K562 (cell line): ENCODE measurements around the gene USB1. TPM values are rescaled to one million over a fixed set of nuclear protein-coding genes. Genes with fewer than 3 reads are reported as not detected.

Experiments
- ATAC-seq: fragments of 200-7000 bp; cut with Tn5 transposase; 3 replicates; pipeline ENCODE4 v1.9.1; 2020; ENCODE audit warnings: moderate library complexity
- BruUV-seq: library from RNA; stranded (reverse); fragments of 400-500 nt; replicated peaks from 2 replicates; lab custom pipeline; 2021; lab: Mats Ljungman, UMichigan
- CTCF ChIA-PET: fragments of 300-600 bp; formaldehyde crosslinking; extraction: SDS; loops from one replicate; lab custom pipeline; 2021; ENCODE audit warnings: low intra/inter-chr PET ratio; lab: Yijun Ruan, JAX
- POLR2A ChIA-PET: fragments of 300-600, 350-650 bp; sonication (Branson Sonifier 250); formaldehyde crosslinking; extraction: SDS; loops from one replicate; lab custom pipeline; 2021; ENCODE audit warnings: antibody characterized with exemption, inconsistent platforms; lab: Yijun Ruan, JAX
- DNase-seq, 4 experiments: peaks; one replicate each; pipeline versions ENCODE4 v3.0.0 to v3.0.0-alpha.2; 2011 to 2018; ENCODE audit warnings: low spot score in 3 of 4, mixed read lengths in 3 of 4; ENCODE audit errors: extremely low read depth in 1 of 4
- FAIRE-seq: peaks from 2 replicates; lab custom pipeline; 2011; peaks lifted over from hg19 to GRCh38; lab: Jason Lieb, UNC
- H2AFZ ChIP-seq: 2 replicates; pipeline ENCODE4 v1.6.0; 2011; ENCODE audit warnings: low read depth, low read length, control low read depth, inconsistent platforms
- H3K27ac ChIP-seq: fragments of 200-600 bp; 3 replicates; pipeline ENCODE4 v1.8.0; 2011; ENCODE audit warnings: low read depth, mild to moderate bottlenecking, control low read depth, inconsistent platforms, low read length, moderate library complexity, mixed read lengths; ENCODE audit errors: extremely low read depth
- H3K27me3 ChIP-seq, 2 experiments: fragments of 300-600 bp in 1 of 2; 2 replicates in 1 of 2; 3 replicates in 1 of 2; pipeline versions ENCODE4 v1.6.0 to v1.8.0; 2011; ENCODE audit warnings: inconsistent platforms in 2 of 2, low read length in 2 of 2, mild to moderate bottlenecking in 1 of 2, mixed read lengths in 1 of 2, moderate library complexity in 1 of 2; ENCODE audit not compliant: control insufficient read depth in 2 of 2, insufficient read depth in 2 of 2
- H3K36me3 ChIP-seq: fragments of 300-600 bp; 3 replicates; pipeline ENCODE4 v1.8.0; 2011; ENCODE audit warnings: mild to moderate bottlenecking, low read length, inconsistent platforms; ENCODE audit not compliant: control insufficient read depth, insufficient read depth
- H3K4me1 ChIP-seq, 2 experiments: fragments of 200-600 bp in 1 of 2; replicated peaks in 1 of 2; 2 replicates in 1 of 2; 3 replicates in 1 of 2; pipeline versions ENCODE4 v1.5.1 to v1.8.0; 2011; ENCODE audit warnings: inconsistent platforms in 2 of 2, low read length in 2 of 2, mild to moderate bottlenecking in 1 of 2, mixed read lengths in 1 of 2, moderate library complexity in 1 of 2; ENCODE audit not compliant: control insufficient read depth in 2 of 2, insufficient read depth in 2 of 2
- H3K4me2 ChIP-seq: 2 replicates; pipeline ENCODE4 v1.6.1; 2011; ENCODE audit warnings: low read length, control low read depth, inconsistent platforms, mixed read lengths; ENCODE audit not compliant: insufficient read depth
- H3K4me3 ChIP-seq: fragments of 200-600 bp; sonication (generic), shearing (Covaris generic); 2 replicates; pipeline ENCODE4 v1.5.1; 2016; ENCODE audit warnings: control low read depth, inconsistent platforms
- H3K79me2 ChIP-seq: fragments of 200-600 bp; 3 replicates; pipeline ENCODE4 v1.8.0; 2011; ENCODE audit warnings: low read length, inconsistent platforms; ENCODE audit not compliant: control insufficient read depth, insufficient read depth
- H3K9ac ChIP-seq, 2 experiments: 2 replicates each; pipeline versions ENCODE4 v1.6.0 to v1.6.1; 2011; ENCODE audit warnings: low read depth in 2 of 2, low read length in 2 of 2, control low read depth in 1 of 2, inconsistent platforms in 1 of 2, mild to moderate bottlenecking in 1 of 2, mixed read lengths in 1 of 2; ENCODE audit not compliant: insufficient read depth in 1 of 2
- H3K9me1 ChIP-seq: one replicate; pipeline ENCODE4 v1.6.0; 2011; ENCODE audit warnings: inconsistent platforms, mild to moderate bottlenecking, low read length, moderate library complexity; ENCODE audit not compliant: control insufficient read depth, insufficient read depth
- H3K9me3 ChIP-seq: replicated peaks from 2 replicates; pipeline ENCODE4 v1.5.1; 2011; ENCODE audit warnings: low read depth, low read length, inconsistent platforms; ENCODE audit not compliant: control insufficient read depth, insufficient read depth
- H4K20me1 ChIP-seq: replicated peaks from 2 replicates; pipeline ENCODE4 v1.6.1; 2011; ENCODE audit warnings: low read length, inconsistent platforms, mixed read lengths; ENCODE audit not compliant: control insufficient read depth, insufficient read depth
- CREM ChIP-seq: IDR thresholded peaks from 2 replicates; pipeline ENCODE4 v1.6.1; 2014; ENCODE audit warnings: antibody characterized with exemption, low read depth
- HLTF ChIP-seq: fragments of 450-650 bp; IDR thresholded peaks from 2 replicates; pipeline ENCODE4 v1.6.1; 2016
- MYNN ChIP-seq, 2 experiments: sonication (generic); formaldehyde crosslinking in 1 of 2; IDR thresholded peaks; 2 replicates each; pipeline versions ENCODE4 v1.5.0 to v1.6.1; 2016 to 2020; ENCODE audit warnings: antibody characterized with exemption in 1 of 2, missing genetic modification reagents in 1 of 2
- SREBF2 ChIP-seq: sonication (generic); formaldehyde crosslinking; IDR thresholded peaks from 2 replicates; pipeline ENCODE4 v1.4.0; 2020; ENCODE audit warnings: mild to moderate bottlenecking, missing genetic modification reagents
- SUPT5H ChIP-seq: fragments of 450-650 bp; IDR thresholded peaks from 2 replicates; pipeline ENCODE4 v1.6.1; 2016
- TGIF2 ChIP-seq: sonication (generic); formaldehyde crosslinking; IDR thresholded peaks from 2 replicates; pipeline ENCODE4 v1.8.1; 2022; ENCODE audit warnings: mild to moderate bottlenecking, missing genetic modification reagents, moderate library complexity
- TRIM24 ChIP-seq, 2 experiments: fragments of 450-650 bp; IDR thresholded peaks; 2 replicates each; pipeline ENCODE4 v1.6.1; 2016
- ZNF140 ChIP-seq: fragments of 250-450 bp; sonication (Bioruptor Pico); IDR thresholded peaks from 2 replicates; pipeline ENCODE4 v1.8.0; 2021; ENCODE audit warnings: moderate library complexity, mild to moderate bottlenecking, inconsistent platforms
- ZNF143 ChIP-seq: sonication (generic); formaldehyde crosslinking; IDR thresholded peaks from 2 replicates; pipeline ENCODE4 v1.9.0; 2022; ENCODE audit warnings: mild to moderate bottlenecking, missing genetic modification reagents
- ZNF407 ChIP-seq: fragments of 450-650 bp; IDR thresholded peaks from 2 replicates; pipeline ENCODE4 v1.6.1; 2016; ENCODE audit warnings: low read depth
- ZNF589 ChIP-seq: fragments of 200-800 bp; sonication (Bioruptor generic); IDR thresholded peaks from 2 replicates; pipeline ENCODE4 v1.6.1; 2016; ENCODE audit warnings: low read depth, missing genetic modification characterization, missing compliant biosample characterization
- WGBS: fragments of 100-300 bp; shearing (Covaris generic); methylation state at CpG from one replicate; pipeline ENCODE4 v1.1.6; 2016; ENCODE audit warnings: low coverage, mixed read lengths; ENCODE audit not compliant: insufficient coverage; ENCODE audit errors: missing lambda C conversion rate; 5-methylcytosine and 5-hydroxymethylcytosine counted together
- in situ Hi-C: fragments of 300-500 bp; cut with MboI; formaldehyde crosslinking; loops from 4 replicates; pipeline ENCODE4 v1.15.0; 2018; ENCODE audit warnings: inconsistent platforms, mixed read lengths
- intact Hi-C: fragments of 100-400 bp; cut with micrococcal nuclease; formaldehyde crosslinking; loops from 2 replicates; pipeline ENCODE4 v1.14.2; 2022
- polyA plus RNA-seq, 8 experiments: library from polyadenylated mRNA; depleted of rRNA in 4 of 8; stranded (reverse) in 5 of 8; unstranded in 3 of 8; fragments of >200 nt; fragmentation: Nextera tagmentation in 2 of 8; fragmentation: Illumina TruSeq in 1 of 8; extraction: Ambion mirVana in 2 of 8; extraction: Trizol in 1 of 8; gene quantifications; 2 replicates each; pipeline versions ENCODE4 v1.2.1 to v1.2.3, GENCODE V29; 2011 to 2014; ENCODE audit warnings: inconsistent platforms in 1 of 8, missing spikeins in 1 of 8
- total RNA-seq, 7 experiments: library from RNA; depleted of rRNA in 6 of 7; stranded (reverse); fragments of >200 nt in 6 of 7; fragmentation: Illumina TruSeq in 2 of 7; extraction: Trizol in 2 of 7; gene quantifications; 2 replicates each; pipeline versions ENCODE4 v1.2.1 to v1.2.3, GENCODE V29; 2011 to 2021; ENCODE audit warnings: low replicate concordance in 1 of 7
- TF ChIP-seq, protein P1 (sequence below): sonication (generic); formaldehyde crosslinking; IDR thresholded peaks from 2 replicates; pipeline ENCODE4 v1.8.1; 2023; ENCODE audit warnings: mild to moderate bottlenecking, missing genetic modification reagents
- TF ChIP-seq, protein P2 (sequence below): fragments of 450-650 bp; formaldehyde crosslinking; IDR thresholded peaks from 2 replicates; pipeline ENCODE4 v1.4.0; 2022; ENCODE audit warnings: mild to moderate bottlenecking, moderate library complexity

The USB1 gene
- total and polyA plus RNA-seq, 9 of the 15 experiments (the other 6 are each of a cell fraction or from before 2014, with no cell fraction given) = 11.6 to 73.6 (median 19.4) TPM

DNA sequence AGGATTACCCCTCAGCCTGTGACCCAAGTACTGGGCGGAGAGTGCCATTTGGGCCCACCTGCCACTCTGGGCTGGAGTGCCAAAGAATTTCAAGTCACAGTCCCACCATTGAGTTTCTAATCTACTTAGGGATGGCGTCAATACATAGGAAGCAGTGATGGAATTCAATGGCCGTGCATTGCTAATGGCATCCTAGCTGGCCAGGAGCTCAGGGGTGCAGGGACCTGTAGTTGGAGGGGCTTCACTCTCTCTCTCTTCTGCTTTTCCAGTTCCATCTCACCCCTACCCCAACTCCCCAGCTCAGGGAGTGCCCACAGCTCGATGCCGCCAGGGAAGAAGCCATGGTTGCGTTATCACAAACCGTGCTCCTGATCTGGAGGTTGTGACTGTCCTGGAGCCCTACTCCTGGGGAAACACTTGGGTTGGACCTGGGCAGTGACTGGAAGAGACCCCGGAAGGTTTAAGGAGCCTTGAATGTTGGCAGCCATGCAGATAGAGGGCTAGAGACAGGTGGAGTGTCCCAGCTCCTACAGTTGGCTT is 26.8 kb downstream of the USB1 start:
- POLR2A ChIA-PET = interaction anchor here (0.6 to 1.1 kb wide), 3 partner anchors 14 to 82 kb away, joined by 3 to 4 read pairs (median 3); no protein-coding TSS in a partner anchor
- Histone ChIP-seq H2AFZ (no peak overlapping the region), H4K20me1 (peaks cover under 1% of the 10 kb centered on the region; the same call in 1 of the 2 replicates), H3K4me2 (no peak overlapping the region), H3K9me3 (no peaks in the 10 kb centered on the region), H3K36me3 (no peaks in the 10 kb centered on the region), H3K27ac (no peak overlapping the region), H3K4me1 (peaks cover 19 to 64% of the 10 kb centered on the region in 2 experiments), H3K27me3 (no peaks in the 10 kb centered on the region), H3K4me3 (no peak overlapping the region), H3K9ac (peak overlapping the region in 1 of 2 experiments; percentile 23; a peak in 1 of 4 replicates), H3K79me2 (peaks cover 17% of the 10 kb centered on the region; the same call in 2 of the 3 replicates), H3K9me1 (peaks cover 3% of the 10 kb centered on the region)
- 88% methylated on average over 8 of the region's 8 CpGs for WGBS
- ATAC-seq (no peak), FAIRE-seq (no peak), DNase-seq (no peak)
- CTCF ChIA-PET = no interaction called here
- intact Hi-C loops = loop anchor here (10.0 kb wide), 2 partner anchors 167 to 727 kb away; partner anchors contain the start of gene CSNK2A2
- in situ Hi-C loops = no loop called here
- no TSS peak for BruUV-seq
- TF ChIP-seq, protein P1, sequence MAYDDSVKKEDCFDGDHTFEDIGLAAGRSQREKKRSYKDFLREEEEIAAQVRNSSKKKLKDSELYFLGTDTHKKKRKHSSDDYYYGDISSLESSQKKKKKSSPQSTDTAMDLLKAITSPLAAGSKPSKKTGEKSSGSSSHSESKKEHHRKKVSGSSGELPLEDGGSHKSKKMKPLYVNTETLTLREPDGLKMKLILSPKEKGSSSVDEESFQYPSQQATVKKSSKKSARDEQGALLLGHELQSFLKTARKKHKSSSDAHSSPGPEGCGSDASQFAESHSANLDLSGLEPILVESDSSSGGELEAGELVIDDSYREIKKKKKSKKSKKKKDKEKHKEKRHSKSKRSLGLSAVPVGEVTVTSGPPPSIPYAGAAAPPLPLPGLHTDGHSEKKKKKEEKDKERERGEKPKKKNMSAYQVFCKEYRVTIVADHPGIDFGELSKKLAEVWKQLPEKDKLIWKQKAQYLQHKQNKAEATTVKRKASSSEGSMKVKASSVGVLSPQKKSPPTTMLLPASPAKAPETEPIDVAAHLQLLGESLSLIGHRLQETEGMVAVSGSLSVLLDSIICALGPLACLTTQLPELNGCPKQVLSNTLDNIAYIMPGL (CRISPR knock-in tag) = no peak
- TF ChIP-seq TRIM24 (IDR thresholded peaks at IDR 0.05) (no peak), MYNN (IDR thresholded peaks at IDR 0.05) (no peak), MYNN (CRISPR knock-in tag; IDR thresholded peaks at IDR 0.05) (no peak), ZNF589 (CRISPR knock-in tag) (no peak), SREBF2 (CRISPR knock-in tag) (no peak), TGIF2 (no peak), ZNF407 (no peak), ZNF143 (CRISPR knock-in tag) (no peak), SUPT5H (no peak), CREM (no peak), HLTF (no peak), ZNF140 (CRISPR knock-in tag) (no peak)
- TF ChIP-seq, protein P2, sequence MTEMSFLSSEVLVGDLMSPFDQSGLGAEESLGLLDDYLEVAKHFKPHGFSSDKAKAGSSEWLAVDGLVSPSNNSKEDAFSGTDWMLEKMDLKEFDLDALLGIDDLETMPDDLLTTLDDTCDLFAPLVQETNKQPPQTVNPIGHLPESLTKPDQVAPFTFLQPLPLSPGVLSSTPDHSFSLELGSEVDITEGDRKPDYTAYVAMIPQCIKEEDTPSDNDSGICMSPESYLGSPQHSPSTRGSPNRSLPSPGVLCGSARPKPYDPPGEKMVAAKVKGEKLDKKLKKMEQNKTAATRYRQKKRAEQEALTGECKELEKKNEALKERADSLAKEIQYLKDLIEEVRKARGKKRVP (CRISPR knock-in tag) = no peak
